ENCODE measurements around the gene NRXN2.

DNA sequence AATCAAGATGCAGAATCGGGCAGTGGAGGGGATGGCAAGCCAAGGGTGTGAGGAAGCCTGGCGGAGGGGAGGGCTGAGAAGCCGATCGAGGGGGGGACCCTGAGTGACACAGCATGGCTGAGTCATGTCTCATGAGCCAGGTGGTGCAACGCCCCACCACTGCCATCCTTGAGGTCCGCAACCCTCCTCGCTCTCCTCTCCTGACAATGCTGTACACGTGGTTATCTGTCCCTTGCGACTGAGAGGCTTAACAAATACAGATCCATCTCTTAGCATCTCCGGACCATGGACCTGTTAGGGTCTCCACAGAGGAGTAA, 117.8 kb downstream of the NRXN2 start:
- no peak for TF ChIP-seq POLR2AphosphoS5 (IDR thresholded peaks at IDR 0.05; ENCODE audit: low read depth, low read length)
- no peak for TF ChIP-seq SIN3A (IDR thresholded peaks at IDR 0.05; ENCODE audit: borderline replicate concordance, insufficient read depth, low read length)
- no peak for TF ChIP-seq TAF1 (IDR thresholded peaks at IDR 0.05; ENCODE audit: borderline replicate concordance, insufficient read depth, low read length)
